IgD-negative memory B cell (primary cell): ENCODE data around the gene ZNF764. TPM values are rescaled to one million over a fixed set of nuclear protein-coding genes. Genes with fewer than 3 reads are reported as not detected.

Source experiments
- H3K27ac Mint-ChIP-seq, 3 donors: one replicate each; pipeline ENCODE4 v1.8.0; 2020 to 2022; ENCODE audit warnings: mild to moderate bottlenecking in 3 of 3, mixed read lengths in 3 of 3, moderate library complexity in 1 of 3
- H3K27me3 Mint-ChIP-seq: one replicate; pipeline ENCODE4 v1.8.0; 2021; ENCODE audit warnings: mixed read lengths
- H3K36me3 Mint-ChIP-seq: one replicate; pipeline ENCODE4 v1.8.0; 2020; ENCODE audit warnings: mild to moderate bottlenecking, mixed read lengths
- H3K4me1 Mint-ChIP-seq, 3 donors: one replicate each; pipeline ENCODE4 v1.8.0; 2020 to 2022; ENCODE audit warnings: mixed read lengths in 3 of 3, mild to moderate bottlenecking in 1 of 3
- H3K4me3 Mint-ChIP-seq, 4 donors: one replicate each; pipeline ENCODE4 v1.8.0; 2020 to 2022; ENCODE audit warnings: mild to moderate bottlenecking in 4 of 4, mixed read lengths in 4 of 4, moderate library complexity in 3 of 4
- H3K9me3 Mint-ChIP-seq, 3 donors: one replicate each; pipeline ENCODE4 v1.8.0; 2020 to 2021; ENCODE audit warnings: mixed read lengths in 3 of 3, mild to moderate bottlenecking in 1 of 3
- polyA plus RNA-seq: library from polyadenylated mRNA; unstranded; fragments of 300-500 nt; fragmentation: Illumina TruSeq; gene quantifications from one replicate; pipeline ENCODE4 v1.2.3, GENCODE V29; 2021

Gene ZNF764
- polyA plus RNA-seq, 1 donor from 2014 or later: 6.2 TPM

GRCh38 chr16:30565526-30565925 is 7.4 kb upstream of the ZNF764 start:
- peaks cover 5% of the 10 kb centered on the region for H3K27me3 Mint-ChIP-seq
- H3K27ac Mint-ChIP-seq: peak overlapping the region in 1 of 3 donors; percentile 25
- peak overlapping the region in 1 of 4 donors; percentile 80 for H3K4me3 Mint-ChIP-seq
- peaks cover 16 to 32% (median 21%) of the 10 kb centered on the region in 3 donors for H3K4me1 Mint-ChIP-seq
- H3K9me3 Mint-ChIP-seq: no peaks in the 10 kb centered on the region
- peaks cover 4% of the 10 kb centered on the region for H3K36me3 Mint-ChIP-seq

GRCh38 chr16:30562021-30562420 is 3.8 kb upstream of the ZNF764 start:
- Mint-ChIP-seq H3K4me1 (peaks cover 9 to 21% (median 14%) of the 10 kb centered on the region in 3 donors), H3K36me3 (peaks cover 2% of the 10 kb centered on the region), H3K9me3 (no peaks in the 10 kb centered on the region), H3K27me3 (peaks cover 6% of the 10 kb centered on the region), H3K27ac (peak overlapping the region; percentile 92 to 97 (median 94)), H3K4me3 (peak overlapping the region; percentile 89 to 95 (median 94))

- Mint-ChIP-seq H3K27me3 (peaks cover 6% of the 10 kb centered on the region), H3K4me1 (peaks cover 9 to 15% (median 14%) of the 10 kb centered on the region in 3 donors), H3K27ac (peak overlapping the region; percentile 92 to 97 (median 94)), H3K9me3 (no peaks in the 10 kb centered on the region), H3K36me3 (peaks cover 2% of the 10 kb centered on the region), H3K4me3 (peak overlapping the region; percentile 89 to 95 (median 94))
Measured at GRCh38 chr16:30561089-30561816, 3.1 kb upstream of the ZNF764 start.

GRCh38 chr16:30559690-30560089 is 1.5 kb upstream of the ZNF764 start:
- Mint-ChIP-seq H3K4me3 (peak overlapping the region in 3 of 4 donors; percentile 65 to 94 (median 66)), H3K36me3 (peaks cover 2% of the 10 kb centered on the region), H3K27ac (peak overlapping the region in 1 of 3 donors; percentile 89), H3K9me3 (no peaks in the 10 kb centered on the region), H3K27me3 (peaks cover 6% of the 10 kb centered on the region), H3K4me1 (peaks cover 10 to 14% (median 13%) of the 10 kb centered on the region in 3 donors)

GRCh38 chr16:30558789-30559377 is 709 bp upstream of the ZNF764 start:
- Mint-ChIP-seq H3K27me3 (peaks cover 6% of the 10 kb centered on the region), H3K9me3 (no peaks in the 10 kb centered on the region), H3K36me3 (peaks cover 2% of the 10 kb centered on the region), H3K4me3 (peak overlapping the region; percentile 84 to 95 (median 94)), H3K4me1 (peaks cover 10 to 14% (median 13%) of the 10 kb centered on the region in 3 donors), H3K27ac (peak overlapping the region; percentile 89 to 94 (median 93))

- Mint-ChIP-seq H3K4me1 (peaks cover 12 to 18% (median 14%) of the 10 kb centered on the region in 3 donors), H3K9me3 (no peaks in the 10 kb centered on the region), H3K36me3 (peaks cover 2% of the 10 kb centered on the region), H3K4me3 (peak overlapping the region; percentile 84 to 95 (median 94)), H3K27ac (peak overlapping the region; percentile 89 to 94 (median 93)), H3K27me3 (peaks cover 6% of the 10 kb centered on the region)
Measured at GRCh38 chr16:30557707-30557956, 542 bp downstream of the ZNF764 start.

- H3K27me3 Mint-ChIP-seq: peaks cover 5% of the 10 kb centered on the region
- peaks cover 8 to 16% (median 9%) of the 10 kb centered on the region in 3 donors for H3K4me1 Mint-ChIP-seq
- H3K4me3 Mint-ChIP-seq: peak overlapping the region in 3 of 4 donors; percentile 84 to 95 (median 94)
- peak overlapping the region in 1 of 3 donors; percentile 23 for H3K27ac Mint-ChIP-seq
- H3K9me3 Mint-ChIP-seq: no peaks in the 10 kb centered on the region
- H3K36me3 Mint-ChIP-seq: peaks cover 2% of the 10 kb centered on the region
Measured at GRCh38 chr16:30556125-30556473, 2.1 kb downstream of the ZNF764 start.

- H3K27me3 Mint-ChIP-seq: peaks cover 1% of the 10 kb centered on the region
- H3K27ac Mint-ChIP-seq: no peak overlapping the region
- peaks cover 2% of the 10 kb centered on the region for H3K36me3 Mint-ChIP-seq
- H3K9me3 Mint-ChIP-seq: no peaks in the 10 kb centered on the region
- peak overlapping the region in 2 of 4 donors; percentile 84 to 94 for H3K4me3 Mint-ChIP-seq
- H3K4me1 Mint-ChIP-seq: peaks cover 5 to 14% (median 5%) of the 10 kb centered on the region in 3 donors
Measured at GRCh38 chr16:30555315-30556124, 2.7 kb downstream of the ZNF764 start.

GRCh38 chr16:30554557-30555314 is 3.4 kb downstream of the ZNF764 start:
- no peaks in the 10 kb centered on the region for H3K27me3 Mint-ChIP-seq
- H3K4me3 Mint-ChIP-seq: peak overlapping the region in 1 of 4 donors; percentile 69
- peaks cover 5 to 15% (median 5%) of the 10 kb centered on the region in 3 donors for H3K4me1 Mint-ChIP-seq
- peaks cover 2% of the 10 kb centered on the region for H3K36me3 Mint-ChIP-seq
- H3K9me3 Mint-ChIP-seq: no peaks in the 10 kb centered on the region
- H3K27ac Mint-ChIP-seq: no peak overlapping the region

GRCh38 chr16:30553393-30553899 is 4.7 kb downstream of the ZNF764 start:
- H3K9me3 Mint-ChIP-seq: no peaks in the 10 kb centered on the region
- no peaks in the 10 kb centered on the region for H3K36me3 Mint-ChIP-seq
- H3K27ac Mint-ChIP-seq: peak overlapping the region in 1 of 3 donors; percentile 76
- H3K27me3 Mint-ChIP-seq: no peaks in the 10 kb centered on the region
- H3K4me1 Mint-ChIP-seq: peaks cover 3 to 11% (median 5%) of the 10 kb centered on the region in 3 donors
- peak overlapping the region in 1 of 4 donors; percentile 69 for H3K4me3 Mint-ChIP-seq

GRCh38 chr16:30552956-30553355 is 5.2 kb downstream of the ZNF764 start:
- no peak overlapping the region for H3K27ac Mint-ChIP-seq
- H3K4me1 Mint-ChIP-seq: peaks cover 0 to 11% (median 5%) of the 10 kb centered on the region in 3 donors
- no peaks in the 10 kb centered on the region for H3K9me3 Mint-ChIP-seq
- H3K36me3 Mint-ChIP-seq: no peaks in the 10 kb centered on the region
- peak overlapping the region in 1 of 4 donors; percentile 69 for H3K4me3 Mint-ChIP-seq
- no peaks in the 10 kb centered on the region for H3K27me3 Mint-ChIP-seq

- no peaks in the 10 kb centered on the region for H3K36me3 Mint-ChIP-seq
- H3K27ac Mint-ChIP-seq: peak overlapping the region in 2 of 3 donors; percentile 42 to 83
- H3K4me1 Mint-ChIP-seq: peaks cover 0 to 11% (median 5%) of the 10 kb centered on the region in 3 donors
- no peaks in the 10 kb centered on the region for H3K9me3 Mint-ChIP-seq
- H3K27me3 Mint-ChIP-seq: no peaks in the 10 kb centered on the region
- H3K4me3 Mint-ChIP-seq: no peak overlapping the region
Measured at GRCh38 chr16:30551781-30552180, 6.4 kb downstream of the ZNF764 start.

GRCh38 chr16:30548416-30549253 is 9.5 kb downstream of the ZNF764 start:
- Mint-ChIP-seq H3K27ac (peak overlapping the region in 1 of 3 donors; percentile 8), H3K36me3 (no peaks in the 10 kb centered on the region), H3K9me3 (no peaks in the 10 kb centered on the region), H3K4me3 (no peak overlapping the region), H3K27me3 (no peaks in the 10 kb centered on the region), H3K4me1 (peaks cover 0 to 6% (median 5%) of the 10 kb centered on the region in 3 donors)
